ENCODE results near the gene ZNF343.

DNA sequence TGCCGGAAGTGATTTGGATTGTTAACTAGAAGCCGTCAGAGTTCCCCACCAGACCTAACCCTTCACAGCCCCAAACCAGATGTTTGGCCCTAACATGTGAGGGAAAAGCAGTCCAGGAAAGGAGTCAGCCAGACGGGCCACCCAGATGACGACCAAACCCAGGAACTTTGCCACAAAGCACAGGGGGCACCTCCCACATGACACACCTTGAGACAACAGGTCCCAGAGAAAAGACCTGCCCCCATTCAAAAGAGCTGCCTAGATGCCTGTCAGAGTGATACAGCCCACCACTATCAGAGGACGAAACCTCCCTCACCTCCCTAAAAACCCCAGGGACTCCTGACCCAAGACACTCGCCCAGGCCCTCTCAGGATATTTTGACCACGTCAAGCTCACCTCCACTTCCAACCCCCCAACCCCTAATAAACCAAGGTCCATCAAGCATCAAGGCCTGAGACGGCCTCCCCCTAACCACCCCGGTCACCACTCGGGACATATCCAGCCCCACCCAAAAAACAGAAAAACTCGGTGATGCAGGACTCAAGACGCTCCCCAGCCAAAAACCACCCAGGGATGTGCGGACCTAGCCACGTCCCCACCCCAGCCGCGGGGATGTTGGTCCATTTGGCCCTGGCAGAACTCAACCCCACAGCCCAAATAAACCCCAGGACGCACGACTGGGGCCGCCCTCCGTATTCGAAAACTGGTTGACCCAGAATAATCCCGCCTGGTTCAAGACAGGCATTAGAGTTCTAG is 662 bp downstream of the ZNF343 start:
- TF ChIP-seq CTCF (IDR thresholded peaks at IDR 0.05), result no peak
- TF ChIP-seq POLR2A (IDR thresholded peaks at IDR 0.05), result no peak
- TF ChIP-seq POLR2AphosphoS5 (IDR thresholded peaks at IDR 0.05), result no peak
- no peak for TF ChIP-seq EP300 (IDR thresholded peaks at IDR 0.05)

Data from upper lobe of left lung (tissue), 4 donors.